HG03139 (cell line): Measurements from ENCODE around the gene NKD1.
"Not testable (repeated sequence)": the region's sequence is repeated elsewhere in the genome, so short reads cannot be mapped to it uniquely, and the experiment has no call there.

Experiments used
- ATAC-seq: cut with Tn5 transposase; IDR thresholded peaks from one replicate; pipeline ENCODE4 v1.9.1; 2021; ENCODE audit not compliant: unreplicated experiment

The NKD1 gene

DNA sequence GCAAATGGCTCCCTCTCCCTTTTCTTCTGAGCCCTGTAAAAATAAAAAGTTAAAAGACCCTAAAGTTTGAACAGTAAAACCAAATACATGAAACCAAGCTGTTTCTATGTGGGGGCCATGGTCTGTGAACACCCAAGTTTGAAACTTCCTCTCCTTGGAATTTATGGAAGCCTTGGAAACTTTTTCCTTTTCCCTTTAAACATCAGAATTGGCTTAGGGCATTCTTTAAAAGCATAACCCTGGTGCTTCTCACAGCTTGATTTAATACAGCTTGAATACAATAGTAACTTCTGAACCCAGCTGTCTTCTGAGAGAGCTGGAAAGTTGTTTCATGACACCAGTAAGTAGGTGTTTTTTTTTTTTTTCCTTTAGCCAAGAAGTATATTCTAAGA, 26.5 kb downstream of the NKD1 start:
- no peak for ATAC-seq

DNA sequence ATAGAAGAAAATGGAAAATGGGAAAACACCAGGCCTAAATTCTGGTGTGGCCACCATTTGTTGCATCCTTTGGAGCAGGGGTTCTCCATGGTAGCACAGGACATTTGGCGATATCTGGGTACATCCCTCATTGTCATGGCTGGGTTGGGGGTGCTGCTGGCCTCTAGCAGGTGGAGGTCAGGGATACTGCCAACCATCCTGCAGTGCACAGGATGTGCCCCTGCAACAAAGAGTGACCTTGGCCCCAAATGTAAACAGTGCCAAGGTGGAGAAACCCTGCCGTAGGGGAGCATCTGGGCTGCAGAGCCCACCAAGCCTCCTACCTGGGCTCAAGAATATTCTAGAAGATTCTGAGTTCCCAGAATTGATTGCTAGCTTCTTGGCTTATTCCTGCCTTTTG, 27.5 kb downstream of the NKD1 start:
- ATAC-seq = no peak

DNA sequence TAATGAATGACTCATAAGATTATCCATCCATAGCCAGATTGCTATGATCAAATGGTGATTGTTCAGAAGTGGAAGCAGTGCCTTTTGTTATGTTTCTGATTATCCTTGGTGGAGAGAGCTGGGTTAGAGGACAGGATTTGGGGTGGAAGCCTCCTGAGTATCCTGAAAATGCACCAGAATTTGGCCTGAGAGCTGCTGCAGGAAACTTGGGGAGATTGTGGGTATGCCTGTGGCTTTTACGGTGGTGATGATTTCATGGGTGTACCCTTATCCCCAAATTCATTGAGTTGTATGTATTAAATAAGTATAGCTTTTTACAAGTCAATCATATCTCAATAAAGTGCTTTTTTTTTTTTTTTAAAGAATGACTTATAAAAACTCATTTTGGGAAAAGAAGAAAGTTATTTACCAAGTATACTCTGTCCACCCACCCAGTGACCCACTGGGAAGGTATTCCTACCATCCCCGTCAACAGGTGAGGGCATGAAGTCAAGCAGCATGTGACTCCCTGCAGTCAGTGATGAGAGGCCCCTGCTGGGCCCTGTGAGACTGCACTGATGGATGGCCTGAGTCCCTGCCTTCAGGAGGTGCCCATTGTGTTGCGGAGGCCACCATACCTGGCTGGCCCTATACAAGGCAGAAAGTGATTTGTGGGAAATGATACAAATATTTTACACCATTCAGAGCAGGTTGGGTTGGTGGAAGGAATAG, 28.4 kb downstream of the NKD1 start:
- ATAC-seq = no peak

DNA sequence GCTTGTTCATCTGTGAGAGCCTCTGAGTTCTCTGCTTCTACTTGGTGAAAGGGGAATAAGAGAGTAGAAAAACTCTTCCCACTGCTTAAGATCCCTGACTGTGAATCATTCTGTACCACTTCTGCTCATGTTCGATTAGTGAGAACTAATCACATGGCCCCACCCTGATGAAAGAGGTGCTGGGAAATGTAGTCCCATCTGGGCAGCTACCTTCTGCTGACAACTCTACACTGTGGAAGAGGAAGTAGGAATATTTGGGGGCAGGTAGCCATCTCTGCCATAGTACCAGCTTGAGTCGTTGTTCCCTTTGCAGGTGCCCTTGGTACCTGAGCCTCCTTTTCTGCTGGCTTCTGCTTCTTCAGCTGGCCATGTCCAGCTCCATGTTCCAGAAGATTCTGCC, 29.9 kb downstream of the NKD1 start:
- no peak for ATAC-seq

DNA sequence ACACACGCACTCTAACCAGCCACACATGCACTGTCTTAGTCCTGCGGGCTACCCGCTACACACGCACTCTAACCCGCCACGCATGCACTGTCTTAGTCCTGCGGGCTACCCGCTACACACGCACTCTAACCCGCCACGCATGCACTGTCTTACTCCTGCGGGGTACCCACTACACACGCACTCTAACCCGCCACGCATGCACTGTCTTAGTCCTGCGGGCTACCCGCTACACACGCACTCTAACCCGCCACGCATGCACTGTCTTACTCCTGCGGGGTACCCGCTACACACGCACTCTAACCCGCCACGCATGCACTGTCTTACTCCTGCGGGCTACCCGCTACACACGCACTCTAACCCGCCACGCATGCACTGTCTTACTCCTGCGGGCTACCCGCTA, 31.2 kb downstream of the NKD1 start:
- not testable (repeated sequence) for ATAC-seq

DNA sequence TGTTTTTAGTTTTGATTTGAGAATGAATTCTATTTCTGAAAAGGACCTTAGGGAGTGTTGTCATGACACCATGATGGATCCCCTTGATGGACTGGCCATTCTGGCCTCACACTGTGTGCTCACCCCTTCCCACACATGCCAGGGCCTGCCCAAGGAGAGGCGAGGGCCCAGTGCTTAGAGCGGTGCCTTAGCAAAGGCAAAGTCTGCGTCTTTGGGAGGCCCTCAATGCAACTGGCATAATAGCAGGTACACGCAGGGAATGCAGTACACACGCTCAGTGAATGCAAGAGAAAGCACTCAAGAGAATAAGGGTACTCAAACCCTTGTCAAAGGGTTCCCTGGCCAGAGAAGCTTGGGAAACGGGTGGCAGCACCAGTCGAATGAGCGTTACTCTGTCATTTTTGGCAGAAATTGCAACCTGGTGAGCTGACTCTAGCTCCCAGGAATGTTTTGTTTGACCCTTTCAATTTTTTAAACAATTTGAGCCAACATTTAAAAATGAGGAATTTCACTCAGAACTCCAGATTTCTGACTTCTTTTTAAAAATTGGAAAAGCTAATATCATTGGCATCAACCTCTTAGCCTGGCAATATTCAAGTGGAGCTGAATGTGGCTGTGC, 32.1 kb downstream of the NKD1 start:
- no peak for ATAC-seq

DNA sequence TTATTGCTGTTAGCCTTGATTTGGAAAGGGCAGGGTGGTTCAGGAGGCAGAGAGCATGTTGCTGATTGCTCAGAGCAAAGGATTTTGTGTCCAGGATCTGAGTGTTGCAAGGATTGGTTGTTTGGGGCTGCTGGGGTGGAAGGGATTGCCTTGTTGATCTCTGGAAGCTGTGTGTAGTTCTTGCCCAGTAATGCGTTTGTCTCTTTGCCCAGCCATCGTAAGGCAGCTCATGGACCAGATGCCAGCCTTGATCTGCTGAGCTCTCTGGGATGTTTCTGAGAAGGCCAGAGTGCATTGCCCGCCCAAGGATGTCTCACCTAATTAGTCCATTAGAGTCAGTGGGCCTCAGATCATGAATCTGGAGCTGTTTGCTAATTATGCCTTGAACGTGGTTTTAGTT, 33.6 kb downstream of the NKD1 start:
- ATAC-seq = no peak

DNA sequence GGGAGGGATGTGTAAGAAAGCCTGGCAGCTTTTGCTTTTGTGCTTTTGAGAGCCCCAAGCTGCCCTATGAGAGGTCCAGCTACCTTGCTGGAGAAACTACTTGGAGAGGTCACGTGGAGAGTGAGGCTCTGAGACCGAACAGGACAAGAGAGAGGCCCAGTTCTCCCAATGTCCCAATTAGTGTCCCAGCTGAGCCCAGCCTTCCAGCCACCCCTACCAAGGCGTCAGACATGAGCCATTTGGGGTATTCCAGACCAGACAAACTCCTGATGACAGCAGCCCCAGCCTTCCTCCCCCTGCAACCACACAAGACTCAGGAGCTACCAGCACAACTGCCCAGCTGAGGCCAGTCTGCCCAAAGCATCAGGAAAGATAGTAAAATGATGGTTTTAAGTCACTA, 35.0 kb downstream of the NKD1 start:
- ATAC-seq = no peak

DNA sequence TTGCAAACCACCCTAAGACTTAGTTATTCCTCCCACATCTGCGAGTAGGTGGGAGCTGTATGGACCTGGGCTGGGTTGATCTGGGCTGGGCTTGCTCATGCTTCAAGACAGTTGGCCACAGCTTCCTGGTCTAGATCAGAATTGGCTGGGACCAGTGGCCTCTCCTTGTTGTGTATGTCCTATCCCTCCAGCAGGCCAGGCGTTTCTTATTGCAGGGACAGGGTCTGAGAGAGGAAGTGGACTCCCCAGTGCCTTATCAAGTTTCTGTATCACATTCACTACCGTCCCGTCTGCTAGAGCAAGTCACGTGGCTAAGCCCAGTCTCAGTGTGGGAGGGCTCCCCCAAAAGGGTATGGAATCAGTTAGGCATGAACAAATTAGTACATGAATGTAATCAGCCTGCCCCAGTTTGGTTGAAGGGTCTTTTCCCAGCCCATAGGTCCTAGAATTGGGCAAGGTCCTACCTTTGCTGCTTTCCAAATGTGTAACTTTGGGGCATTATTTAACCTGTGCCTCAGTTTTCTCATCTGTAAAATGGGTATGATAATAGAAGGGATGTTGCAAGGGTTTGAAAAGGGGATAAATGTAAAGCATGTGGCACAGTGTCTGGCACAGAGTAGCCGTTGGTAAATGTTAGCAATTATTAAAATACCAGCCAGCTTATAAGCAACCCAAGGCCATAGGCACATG, 36.0 kb downstream of the NKD1 start:
- ATAC-seq = no peak

DNA sequence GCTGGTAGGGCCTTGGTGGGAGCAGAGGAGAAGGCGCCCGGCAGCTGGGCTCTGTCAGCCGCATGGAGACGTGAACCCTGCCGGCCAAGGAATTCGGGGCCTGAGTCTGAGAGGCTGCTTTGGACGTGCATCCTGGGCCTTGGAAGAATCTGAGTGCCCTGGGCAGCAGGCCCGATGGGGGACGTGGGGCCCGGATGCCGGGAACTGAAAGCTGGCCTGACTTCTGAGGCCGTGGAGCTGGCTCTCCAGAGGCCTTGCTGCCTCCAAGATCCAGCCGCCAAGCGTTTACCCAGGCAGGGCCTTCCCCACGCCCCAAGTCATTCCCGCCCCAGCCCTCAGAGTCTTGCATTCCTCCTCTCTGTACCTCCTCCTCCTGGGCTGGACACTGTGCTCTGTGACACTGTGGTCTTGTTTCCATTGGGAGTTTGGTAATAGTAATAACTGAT, 37.2 kb downstream of the NKD1 start:
- ATAC-seq = no peak

DNA sequence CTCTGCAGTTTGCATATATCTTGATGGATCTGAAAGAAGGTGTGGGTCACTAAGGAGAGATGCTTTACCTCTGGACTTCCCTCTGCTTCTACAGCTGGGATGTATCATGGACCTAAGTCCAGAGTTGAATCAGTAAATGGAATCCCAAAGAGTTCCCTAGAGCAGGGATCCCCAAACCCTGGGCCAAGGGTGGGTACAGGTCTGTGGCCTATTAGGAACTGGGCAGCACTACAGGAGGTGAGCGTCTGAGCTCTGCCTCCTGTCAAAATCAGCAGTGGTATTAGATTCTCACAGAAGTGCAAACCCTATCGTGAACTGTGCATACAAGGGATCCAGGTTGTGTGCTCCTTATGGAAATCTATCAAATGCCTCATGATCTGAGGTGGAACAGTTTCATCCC, 39.3 kb downstream of the NKD1 start:
- ATAC-seq = no peak

DNA sequence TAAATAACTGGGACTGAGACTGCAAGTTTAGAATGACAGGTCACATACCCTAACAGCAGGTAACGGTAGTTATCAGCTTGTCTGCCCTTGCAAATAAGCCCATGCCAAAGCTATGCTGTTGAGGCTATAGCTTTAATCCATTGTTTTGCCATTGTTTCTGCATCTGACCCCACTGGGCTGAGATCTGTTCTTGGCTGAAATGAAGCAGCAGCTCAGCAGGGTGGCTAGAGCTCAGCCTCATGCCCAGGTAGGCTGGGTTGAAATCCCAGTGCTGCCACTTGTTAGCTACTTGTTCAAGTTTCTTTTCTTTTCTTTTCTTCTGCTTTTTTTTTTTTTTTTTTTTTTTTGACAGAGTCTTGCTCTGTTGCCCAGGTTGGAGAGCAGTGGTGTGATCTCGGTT, 40.1 kb downstream of the NKD1 start:
- ATAC-seq = no peak

DNA sequence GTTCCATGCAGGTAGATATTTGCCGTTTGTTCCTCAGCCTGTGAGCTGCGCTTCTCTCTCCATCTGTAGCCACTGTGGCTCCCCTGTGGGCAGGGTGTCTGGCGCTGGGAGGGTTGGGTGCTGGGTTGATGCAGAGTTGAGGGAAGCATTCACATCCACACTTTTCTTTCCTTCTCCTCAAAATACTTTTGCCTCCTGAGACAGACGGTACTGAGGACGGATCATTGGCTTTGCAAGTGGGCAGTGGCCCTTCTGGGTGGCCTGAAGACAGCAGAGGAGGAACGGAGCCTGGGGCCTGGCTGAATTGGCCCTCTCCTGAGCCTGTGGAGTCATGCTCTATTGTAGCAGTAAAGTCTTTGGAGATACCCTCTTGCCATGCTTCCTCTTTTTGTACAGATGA, 43.0 kb downstream of the NKD1 start:
- no peak for ATAC-seq

DNA sequence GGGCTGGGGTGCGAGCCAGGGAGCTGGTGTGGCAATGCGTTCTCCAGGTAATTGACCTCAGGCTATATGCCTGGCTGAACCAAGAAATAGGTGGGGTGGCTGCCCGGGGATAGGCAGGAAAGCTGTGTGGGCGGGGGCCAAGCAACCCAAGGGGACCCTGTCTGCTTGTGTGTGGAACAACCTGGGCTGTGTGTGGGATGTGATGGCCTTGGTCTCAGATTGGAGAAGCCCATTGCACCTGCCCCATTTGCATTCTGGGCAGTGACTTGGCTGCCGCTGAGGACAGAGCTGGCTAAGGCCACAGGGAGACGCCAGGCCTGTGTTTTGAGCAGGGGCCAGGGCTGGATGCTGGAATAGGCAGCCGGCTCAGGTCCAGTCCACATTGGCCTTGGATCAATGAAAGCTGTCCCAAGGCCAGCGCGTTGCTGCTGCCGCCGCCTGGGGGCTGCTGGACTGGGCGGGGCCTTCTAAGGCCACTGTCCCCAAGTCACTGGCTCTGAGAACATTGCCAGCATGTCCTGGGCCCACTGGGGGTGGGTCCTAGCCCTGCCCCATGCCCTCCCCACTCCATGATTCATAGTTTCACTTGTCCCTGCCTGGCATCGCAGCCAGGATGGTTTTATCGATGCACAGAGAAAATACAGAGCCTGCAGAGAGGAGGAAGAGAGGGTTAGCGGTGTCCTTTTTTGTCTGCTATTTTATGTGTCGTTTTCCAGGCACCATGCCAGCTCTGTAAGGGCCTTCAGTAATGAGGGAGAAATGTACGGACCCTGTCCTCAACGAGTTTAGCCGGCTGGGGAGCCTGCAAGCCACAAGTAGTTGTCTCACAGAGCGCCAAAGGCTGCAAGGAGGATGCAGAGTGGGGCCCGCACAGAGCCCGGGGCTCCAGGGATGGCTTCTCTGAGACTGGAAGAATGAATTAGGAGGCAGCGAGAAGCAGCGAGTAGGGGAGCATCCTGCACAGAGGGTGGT, 43.9 kb downstream of the NKD1 start:
- no peak for ATAC-seq

DNA sequence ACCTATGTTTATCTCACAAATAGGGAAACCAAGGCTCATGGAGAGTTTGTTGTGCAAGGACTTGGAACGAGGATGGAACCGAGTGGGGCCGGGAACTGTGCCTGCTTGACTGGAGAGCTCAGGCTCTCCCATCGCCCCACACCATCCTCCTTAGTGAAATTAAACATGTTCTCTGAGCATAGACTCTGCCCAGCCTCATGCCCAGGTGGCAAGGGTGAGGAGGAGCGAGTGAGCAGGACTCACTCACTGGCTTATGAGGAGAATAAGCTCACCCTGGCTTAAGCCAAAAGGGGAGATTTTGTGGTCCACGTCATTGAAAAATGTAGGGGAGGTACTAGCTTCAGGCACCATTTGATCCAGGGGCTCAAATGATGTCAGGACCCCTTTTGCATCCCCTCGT, 44.8 kb downstream of the NKD1 start:
- ATAC-seq = no peak

DNA sequence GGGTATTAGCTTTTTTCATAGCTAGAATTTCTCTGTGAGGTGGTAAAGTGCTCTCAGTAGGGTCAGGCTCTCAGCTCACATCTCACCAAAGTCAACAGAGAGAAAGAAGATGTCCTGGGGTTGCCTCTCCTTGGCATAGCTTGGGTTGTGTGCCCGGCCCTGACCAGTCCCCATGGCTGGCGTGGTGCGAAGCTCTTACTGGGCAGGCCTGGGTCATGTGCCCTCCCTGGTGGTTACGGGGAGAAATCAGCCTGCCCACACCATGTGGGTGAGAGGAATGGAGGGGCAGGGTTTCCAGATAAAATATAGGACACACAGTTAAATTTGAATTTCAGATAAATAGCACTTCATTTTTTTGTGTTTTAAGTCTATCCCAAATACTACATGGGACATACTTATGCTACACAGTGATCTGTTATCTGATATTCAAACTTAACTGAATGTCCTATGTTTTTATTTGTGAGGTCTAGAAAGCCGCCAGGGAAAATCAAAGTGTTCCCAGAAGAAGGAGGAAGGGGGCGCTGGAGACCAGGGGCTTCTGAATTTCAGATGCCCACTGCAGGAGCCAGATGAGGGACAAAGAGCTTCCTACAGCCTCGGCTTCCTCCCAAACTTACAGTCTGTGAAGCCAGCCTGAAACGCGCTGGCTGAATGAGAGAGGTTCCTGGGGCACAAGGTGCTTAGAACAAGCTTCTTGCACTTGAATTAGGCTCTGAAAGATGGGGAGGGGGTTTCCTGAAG, 45.4 kb downstream of the NKD1 start:
- ATAC-seq = no peak

DNA sequence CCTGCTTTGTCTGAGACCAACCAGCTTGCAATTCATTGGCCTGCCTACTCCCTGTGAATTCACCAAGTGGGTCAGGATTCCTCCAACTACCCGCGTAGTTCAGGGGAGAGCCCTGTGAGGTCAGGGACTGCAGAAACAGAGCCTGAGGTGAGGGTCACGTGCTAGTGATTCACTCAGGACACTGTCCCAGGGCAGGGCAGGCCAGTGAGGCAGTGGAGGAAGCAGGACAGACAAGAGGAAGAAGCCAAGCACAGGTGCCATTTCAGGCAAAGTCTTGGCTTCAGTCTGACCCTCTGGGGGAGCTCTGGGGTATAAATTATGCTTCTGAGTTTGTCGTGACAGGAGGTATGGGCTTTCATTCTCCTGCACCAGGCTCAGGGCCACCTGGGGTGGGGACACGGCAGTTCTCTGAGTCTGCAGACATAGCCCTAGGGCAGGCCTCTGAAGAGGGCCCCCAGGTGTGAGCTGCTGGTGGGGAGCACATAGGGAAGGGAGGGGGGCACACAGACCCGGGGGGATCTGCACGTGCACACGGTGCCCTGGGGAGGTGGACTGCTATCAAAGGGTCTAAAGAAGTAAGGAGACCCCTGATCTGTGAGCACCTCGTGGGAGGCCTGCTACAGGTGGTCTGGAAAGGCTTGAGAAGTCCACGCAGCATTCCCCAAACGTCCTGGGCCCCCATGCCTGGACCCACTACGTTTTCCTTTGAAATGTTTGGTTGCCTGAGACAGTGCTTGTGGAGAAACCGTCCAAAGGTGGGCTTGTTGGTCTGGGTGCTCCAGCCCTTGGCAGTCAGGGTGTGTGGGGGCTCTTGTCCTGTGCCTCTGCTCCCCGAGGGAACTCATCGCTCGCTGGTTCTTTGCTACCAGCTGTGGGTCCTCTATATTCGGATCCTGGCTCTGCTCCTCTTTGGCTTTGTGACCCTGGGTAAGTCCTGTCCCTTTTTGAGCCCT, 46.4 kb downstream of the NKD1 start:
- no peak for ATAC-seq

DNA sequence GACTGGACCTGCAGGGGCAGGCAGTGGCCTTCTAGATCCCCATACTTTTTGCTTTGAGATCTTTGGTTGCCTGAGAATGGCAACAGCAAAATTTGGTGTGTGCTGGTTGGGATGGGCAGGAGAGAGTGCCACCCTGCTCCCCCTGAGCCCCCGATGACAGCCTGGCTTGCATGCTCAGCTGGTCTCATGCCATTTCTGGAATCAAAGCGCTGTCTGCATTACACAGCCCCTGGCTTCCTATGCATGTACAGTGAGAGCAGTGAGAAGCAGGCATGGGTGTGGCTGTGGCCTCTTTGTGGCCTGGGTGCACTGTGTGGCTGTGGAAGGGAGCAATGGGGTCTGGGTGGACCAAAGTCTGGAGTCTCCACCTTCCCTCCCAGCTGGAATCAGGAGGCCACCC, 47.7 kb downstream of the NKD1 start:
- ATAC-seq = no peak

DNA sequence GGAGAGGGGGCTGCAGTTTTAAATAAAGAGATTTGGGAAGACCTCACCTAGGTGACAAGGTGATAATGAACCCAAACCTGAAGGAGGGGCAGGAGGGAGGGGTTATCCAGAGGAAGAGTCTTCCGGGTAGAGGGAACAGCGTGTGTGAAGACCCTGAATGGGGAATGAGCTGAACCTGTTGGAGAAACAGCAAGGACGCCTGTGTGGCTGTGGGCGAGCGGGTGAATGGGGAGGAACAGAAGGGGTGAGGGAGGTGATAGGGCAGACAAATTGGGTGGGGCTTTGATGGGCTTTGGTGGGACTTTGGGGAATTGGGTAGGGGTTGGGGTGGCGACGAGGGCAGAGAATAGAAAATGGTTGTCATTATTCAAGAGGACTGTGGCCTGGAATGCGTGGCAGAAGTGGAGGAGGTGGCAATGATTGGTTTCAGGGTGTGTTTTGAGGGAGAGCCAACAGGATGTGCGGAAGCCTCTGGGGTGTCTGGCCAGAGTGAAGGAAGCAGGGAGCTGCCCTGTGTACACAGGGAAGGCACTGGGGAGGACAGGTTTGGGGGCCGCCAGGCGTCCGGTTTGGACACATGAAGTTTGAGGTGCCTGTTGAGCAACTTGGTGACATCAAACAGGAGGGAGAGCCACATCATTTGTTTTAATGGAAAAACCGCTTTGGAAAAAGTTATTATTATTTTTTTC, 48.7 kb downstream of the NKD1 start:
- ATAC-seq = no peak
